ENCODE measurements around the gene MAPK11.

MAPK11 gene

GRCh38 chr22:50260434-50260800, 9.8 kb downstream of the MAPK11 start:
- no peak for DNase-seq (ENCODE audit: low spot score)

GRCh38 chr22:50259302-50259701, 10.9 kb downstream of the MAPK11 start:
- no peak for DNase-seq (ENCODE audit: low spot score)

GRCh38 chr22:50258361-50259292, 11.6 kb downstream of the MAPK11 start:
- no peak for DNase-seq (ENCODE audit: low spot score)

GRCh38 chr22:50257451-50258360, 12.5 kb downstream of the MAPK11 start:
- no peak for DNase-seq (ENCODE audit: low spot score)

- no peak for DNase-seq (ENCODE audit: low spot score)
Observed at GRCh38 chr22:50257041-50257440, 13.1 kb downstream of the MAPK11 start.

GRCh38 chr22:50256258-50256862, 13.8 kb downstream of the MAPK11 start:
- DNase-seq (ENCODE audit: low spot score), result no peak

GRCh38 chr22:50255607-50256006, 14.6 kb downstream of the MAPK11 start:
- DNase-seq (ENCODE audit: low spot score), result no peak

- DNase-seq (ENCODE audit: low spot score), result no peak
Observed at GRCh38 chr22:50255099-50255498, 15.1 kb downstream of the MAPK11 start.

- DNase-seq (ENCODE audit: low spot score), result no peak
Observed at GRCh38 chr22:50253941-50254340, 16.2 kb downstream of the MAPK11 start.

- no peak for DNase-seq (ENCODE audit: low spot score)
Observed at GRCh38 chr22:50253046-50253915, 16.9 kb downstream of the MAPK11 start.

- no peak for DNase-seq (ENCODE audit: low spot score)
Observed at GRCh38 chr22:50252082-50253045, 17.8 kb downstream of the MAPK11 start.

- DNase-seq (ENCODE audit: low spot score), result no peak
Observed at GRCh38 chr22:50251477-50252081, 18.6 kb downstream of the MAPK11 start.

GRCh38 chr22:50250555-50251476, 19.4 kb downstream of the MAPK11 start, which contains the start of gene HDAC10:
Gene HDAC10 (minus strand): TSS chr22:50251265. CDS start chr22:50251032, 233 bp downstream.
- DNase-seq (ENCODE audit: low spot score), result no peak

GRCh38 chr22:50250249-50250554, 20.0 kb downstream of the MAPK11 start:
- DNase-seq (ENCODE audit: low spot score), result no peak

GRCh38 chr22:50249341-50250248, 20.6 kb downstream of the MAPK11 start:
- no peak for DNase-seq (ENCODE audit: low spot score)

- no peak for DNase-seq (ENCODE audit: low spot score)
Observed at GRCh38 chr22:50248196-50249081, 21.7 kb downstream of the MAPK11 start.

GRCh38 chr22:50247748-50248147, 22.4 kb downstream of the MAPK11 start:
- no peak for DNase-seq (ENCODE audit: low spot score)
